ENCODE data around the gene RIN3. TPM values are rescaled to one million over a fixed set of nuclear protein-coding genes. Genes with fewer than 3 reads are reported as not detected.
A peak's percentile ranks its signal among the peaks of the same experiment; 100 is the strongest.

The RIN3 gene
- total RNA-seq, 1 donor: 48.8 TPM

DNA sequence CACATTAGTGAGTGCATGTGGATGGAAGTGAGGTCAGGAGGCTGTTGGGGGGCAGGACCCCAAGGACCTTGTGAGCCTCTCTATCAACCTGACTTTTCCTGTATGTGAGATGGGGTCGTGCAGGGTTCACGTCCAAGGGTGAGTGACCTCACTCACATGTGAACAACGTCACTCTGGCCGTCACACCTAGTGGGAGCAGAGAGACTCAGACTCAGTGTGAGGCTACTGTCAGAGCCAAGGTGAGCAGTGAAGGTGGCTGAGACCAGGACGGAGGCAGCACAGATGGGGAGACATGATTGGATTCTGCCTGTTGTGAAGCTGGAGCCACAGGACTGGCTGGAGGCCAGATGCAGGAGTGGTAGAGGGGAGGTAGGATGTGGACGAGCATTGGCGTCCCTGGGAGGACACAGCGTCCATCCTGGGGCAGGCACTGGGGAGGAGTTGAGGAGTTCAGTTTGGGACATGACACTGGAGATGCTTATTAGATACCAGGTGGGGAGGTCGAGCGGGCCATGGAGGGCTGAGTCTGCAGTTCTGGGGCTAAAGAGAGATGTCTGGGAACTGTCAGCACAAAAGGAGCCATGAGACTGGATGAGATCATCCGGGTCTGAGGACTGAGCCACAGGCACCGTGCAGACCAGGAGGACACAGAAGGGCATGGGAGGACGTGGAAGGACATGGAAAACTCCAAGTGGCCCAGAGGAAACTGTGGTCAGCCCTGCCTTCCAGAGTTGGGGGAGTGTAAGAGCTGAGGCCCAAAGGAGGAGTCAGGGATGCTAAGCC, 142.0 kb downstream of the RIN3 start:
- H3K4me1 ChIP-seq (ENCODE audit: insufficient read depth, low read length): peaks cover 86% of the 10 kb centered on the region
- H3K27me3 ChIP-seq (ENCODE audit: insufficient read depth, low read length): no peaks in the 10 kb centered on the region
- H3K9me3 ChIP-seq (ENCODE audit: low read depth, low read length): no peaks in the 10 kb centered on the region
- H3K4me3 ChIP-seq (ENCODE audit: low read length): peak overlapping the region; percentile 90

DNA sequence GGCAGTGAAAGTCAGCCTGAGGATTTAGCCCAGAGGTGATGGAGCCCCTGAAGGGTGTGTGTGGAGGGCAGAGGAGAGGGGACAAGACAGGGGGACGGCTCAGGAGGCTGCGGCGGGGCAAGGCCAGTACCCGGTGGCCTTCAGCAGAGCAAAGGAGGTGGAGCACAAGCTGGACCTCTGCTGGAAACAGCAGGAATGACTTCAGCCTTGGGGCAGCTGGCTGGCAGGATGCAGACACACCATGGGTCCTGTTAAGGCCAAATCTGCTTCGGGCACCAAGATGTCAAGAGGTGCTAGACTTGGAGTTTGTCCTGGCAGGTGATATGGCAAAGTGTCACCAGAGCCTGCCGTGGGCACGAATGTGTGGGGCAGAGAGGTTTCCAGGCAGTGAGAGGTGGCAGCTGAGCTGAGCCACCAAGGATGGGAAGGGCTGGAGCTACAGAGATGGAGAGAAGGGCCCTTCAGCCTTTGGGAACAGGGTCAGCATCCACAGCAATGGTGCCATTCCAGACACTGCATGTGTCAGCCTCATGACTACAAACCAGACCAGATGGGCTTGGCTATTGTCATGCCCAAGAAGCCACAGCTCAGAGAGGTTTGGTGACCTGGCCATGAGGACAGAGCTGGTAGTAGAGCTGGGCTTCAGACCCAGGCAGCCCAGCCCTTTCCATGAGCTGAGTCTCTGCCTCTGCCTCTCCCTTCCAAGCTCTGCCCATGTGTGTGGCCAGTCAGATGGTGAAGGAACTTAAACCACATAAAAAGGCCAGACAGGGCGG, 142.9 kb downstream of the RIN3 start:
- Histone ChIP-seq H3K27me3 (ENCODE audit: insufficient read depth, low read length) (no peaks in the 10 kb centered on the region), H3K4me3 (ENCODE audit: low read length) (peak overlapping the region; percentile 90), H3K9me3 (ENCODE audit: low read depth, low read length) (no peaks in the 10 kb centered on the region), H3K4me1 (ENCODE audit: insufficient read depth, low read length) (peaks cover 86% of the 10 kb centered on the region)

- H3K4me1 ChIP-seq (ENCODE audit: insufficient read depth, low read length): peaks cover 90% of the 10 kb centered on the region
- no peaks in the 10 kb centered on the region for H3K27me3 ChIP-seq (ENCODE audit: insufficient read depth, low read length)
- no peak overlapping the region for H3K4me3 ChIP-seq (ENCODE audit: low read length)
- no peaks in the 10 kb centered on the region for H3K9me3 ChIP-seq (ENCODE audit: low read depth, low read length)
Observed at GRCh38 chr14:92657457-92658142, 144.0 kb downstream of the RIN3 start.

GRCh38 chr14:92658160-92658559, 144.6 kb downstream of the RIN3 start:
- Histone ChIP-seq H3K4me3 (ENCODE audit: low read length) (no peak overlapping the region), H3K9me3 (ENCODE audit: low read depth, low read length) (no peaks in the 10 kb centered on the region), H3K4me1 (ENCODE audit: insufficient read depth, low read length) (peaks cover 94% of the 10 kb centered on the region), H3K27me3 (ENCODE audit: insufficient read depth, low read length) (no peaks in the 10 kb centered on the region)

- Histone ChIP-seq H3K4me3 (ENCODE audit: low read length) (no peak overlapping the region), H3K9me3 (ENCODE audit: low read depth, low read length) (no peaks in the 10 kb centered on the region), H3K4me1 (ENCODE audit: insufficient read depth, low read length) (peaks cover 97% of the 10 kb centered on the region), H3K27me3 (ENCODE audit: insufficient read depth, low read length) (no peaks in the 10 kb centered on the region)
Observed at GRCh38 chr14:92658684-92659083, 145.1 kb downstream of the RIN3 start.

- Histone ChIP-seq H3K4me3 (ENCODE audit: low read length) (no peak overlapping the region), H3K4me1 (ENCODE audit: insufficient read depth, low read length) (peaks cover 99% of the 10 kb centered on the region), H3K27me3 (ENCODE audit: insufficient read depth, low read length) (no peaks in the 10 kb centered on the region), H3K9me3 (ENCODE audit: low read depth, low read length) (no peaks in the 10 kb centered on the region)
Observed at GRCh38 chr14:92659765-92660561, 146.4 kb downstream of the RIN3 start.

- H3K27me3 ChIP-seq (ENCODE audit: insufficient read depth, low read length): no peaks in the 10 kb centered on the region
- H3K9me3 ChIP-seq (ENCODE audit: low read depth, low read length): no peaks in the 10 kb centered on the region
- H3K4me3 ChIP-seq (ENCODE audit: low read length): no peak overlapping the region
- peaks cover 99% of the 10 kb centered on the region for H3K4me1 ChIP-seq (ENCODE audit: insufficient read depth, low read length)
Observed at GRCh38 chr14:92660571-92660970, 147.0 kb downstream of the RIN3 start.

- no peaks in the 10 kb centered on the region for H3K9me3 ChIP-seq (ENCODE audit: low read depth, low read length)
- H3K4me3 ChIP-seq (ENCODE audit: low read length): no peak overlapping the region
- peaks cover 93% of the 10 kb centered on the region for H3K4me1 ChIP-seq (ENCODE audit: insufficient read depth, low read length)
- no peaks in the 10 kb centered on the region for H3K27me3 ChIP-seq (ENCODE audit: insufficient read depth, low read length)
Observed at GRCh38 chr14:92663049-92663448, 149.5 kb downstream of the RIN3 start.

DNA sequence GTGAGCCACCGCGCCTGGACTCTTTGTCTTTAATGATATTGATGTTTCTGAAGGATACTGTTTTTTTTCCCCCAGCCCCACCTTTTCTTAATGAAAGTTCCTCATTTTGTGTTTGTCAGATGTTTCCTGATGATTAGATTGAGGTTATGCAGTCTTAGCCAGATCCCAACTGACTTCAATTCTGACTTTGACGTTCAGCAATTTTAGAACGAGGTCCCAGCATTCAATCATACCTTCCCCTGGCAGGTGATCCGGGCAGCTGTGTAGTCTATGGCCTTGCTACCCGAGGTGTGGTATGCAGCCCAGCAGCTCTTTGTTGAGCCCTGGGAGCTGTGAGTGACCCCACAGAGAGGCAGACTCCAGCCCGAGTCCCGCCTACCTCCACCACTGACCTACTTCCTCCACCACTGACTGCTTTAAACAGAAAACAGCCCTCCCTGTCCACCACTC, 152.1 kb downstream of the RIN3 start:
- H3K4me1 ChIP-seq (ENCODE audit: insufficient read depth, low read length): peaks cover 93% of the 10 kb centered on the region
- no peak overlapping the region for H3K4me3 ChIP-seq (ENCODE audit: low read length)
- H3K9me3 ChIP-seq (ENCODE audit: low read depth, low read length): no peaks in the 10 kb centered on the region
- no peaks in the 10 kb centered on the region for H3K27me3 ChIP-seq (ENCODE audit: insufficient read depth, low read length)

- Histone ChIP-seq H3K9me3 (ENCODE audit: low read depth, low read length) (no peaks in the 10 kb centered on the region), H3K4me3 (ENCODE audit: low read length) (no peak overlapping the region), H3K4me1 (ENCODE audit: insufficient read depth, low read length) (peaks cover 89% of the 10 kb centered on the region), H3K27me3 (ENCODE audit: insufficient read depth, low read length) (no peaks in the 10 kb centered on the region)
Observed at GRCh38 chr14:92666251-92666650, 152.7 kb downstream of the RIN3 start.

DNA sequence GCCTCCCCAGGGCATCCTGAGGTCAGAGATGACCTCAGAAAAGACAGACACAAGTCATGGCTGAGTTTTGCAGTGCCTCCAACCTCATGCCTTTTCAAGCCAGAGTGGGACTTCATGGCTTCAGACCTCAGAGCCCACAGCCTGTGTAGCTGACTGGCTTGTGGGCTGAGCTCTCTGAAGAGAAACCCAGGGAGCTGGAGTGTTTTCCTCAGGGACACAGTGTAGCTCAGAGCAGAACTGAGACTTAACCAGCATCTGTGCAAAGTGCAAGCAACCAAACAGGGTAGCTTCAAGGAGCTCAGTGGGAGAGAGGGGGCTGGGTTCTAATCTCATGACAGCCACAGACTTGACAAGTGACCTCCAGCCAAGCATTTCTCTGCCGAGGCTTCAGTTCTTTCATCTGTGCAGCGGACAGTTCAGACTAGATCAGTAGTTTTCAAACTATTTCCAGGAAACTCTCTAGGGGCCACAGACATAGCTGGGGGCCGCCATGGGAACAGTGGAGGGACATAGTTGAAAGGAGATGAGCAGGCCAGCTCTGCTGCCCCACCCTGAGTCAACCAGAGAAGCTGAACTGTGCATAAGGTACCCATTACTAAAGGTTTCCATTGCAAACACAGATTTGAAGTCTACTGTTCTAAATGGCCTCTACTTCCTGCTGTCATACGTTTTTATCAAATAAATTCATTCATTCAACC, 154.8 kb downstream of the RIN3 start:
- Histone ChIP-seq H3K4me1 (ENCODE audit: insufficient read depth, low read length) (peaks cover 69% of the 10 kb centered on the region), H3K9me3 (ENCODE audit: low read depth, low read length) (no peaks in the 10 kb centered on the region), H3K27me3 (ENCODE audit: insufficient read depth, low read length) (no peaks in the 10 kb centered on the region), H3K4me3 (ENCODE audit: low read length) (no peak overlapping the region)

DNA sequence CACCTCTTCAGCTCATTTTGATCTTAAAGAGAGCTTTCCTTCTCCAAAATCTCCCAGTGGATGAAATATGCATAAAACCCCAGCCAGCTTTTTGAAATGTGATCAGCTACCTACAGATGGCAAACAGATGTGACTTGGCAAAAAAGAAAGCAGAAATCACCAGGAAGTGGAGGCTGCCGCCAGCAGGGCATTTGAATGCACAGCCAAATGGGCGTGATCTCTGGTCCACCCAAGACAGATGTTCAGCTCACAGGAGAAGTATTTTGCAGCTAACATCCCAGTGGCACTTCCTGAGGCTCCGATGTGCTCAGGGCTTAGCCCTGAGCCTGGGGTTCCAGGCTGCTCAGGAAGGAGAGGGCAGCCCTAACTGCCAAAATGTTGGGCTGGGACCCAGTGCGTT, 156.6 kb downstream of the RIN3 start:
- H3K4me1 ChIP-seq (ENCODE audit: insufficient read depth, low read length): peaks cover 69% of the 10 kb centered on the region

GRCh38 chr14:92670643-92671366, 157.2 kb downstream of the RIN3 start:
- Histone ChIP-seq H3K27me3 (ENCODE audit: insufficient read depth, low read length) (no peaks in the 10 kb centered on the region), H3K4me3 (ENCODE audit: low read length) (no peak overlapping the region), H3K9me3 (ENCODE audit: low read depth, low read length) (no peaks in the 10 kb centered on the region), H3K4me1 (ENCODE audit: insufficient read depth, low read length) (peaks cover 69% of the 10 kb centered on the region)

More for the DNA sequence above, 156.6 kb downstream of the RIN3 start:
- H3K4me3 ChIP-seq (ENCODE audit: low read length): no peak overlapping the region
- H3K27me3 ChIP-seq (ENCODE audit: insufficient read depth, low read length): no peaks in the 10 kb centered on the region
- no peaks in the 10 kb centered on the region for H3K9me3 ChIP-seq (ENCODE audit: low read depth, low read length)
